Spleen (tissue), 11 donors: ENCODE measurements around the gene MACROH2A1. TPM values are rescaled to one million over a fixed set of nuclear protein-coding genes. Genes with fewer than 3 reads are reported as not detected.

ENCODE experiments used
- DNase-seq: peaks from one replicate; pipeline ENCODE4 v3.0.0-alpha.2; 2020
- H3K27ac ChIP-seq, 8 donors: fragments of 200-600 bp; sonication (generic) in 7 of 8; 1 replicate in 4 of 8; 2 replicates in 4 of 8; pipeline versions ENCODE4 v1.5.0 to v1.8.0; 2016 to 2021; ENCODE audit warnings: inconsistent platforms in 4 of 8, mild to moderate bottlenecking in 4 of 8, moderate library complexity in 1 of 8
- H3K27me3 ChIP-seq, 7 donors: fragments of 200-600 bp; sonication (generic) in 6 of 7; replicated peaks in 1 of 7; 1 replicate in 4 of 7; 2 replicates in 3 of 7; pipeline versions ENCODE4 v1.5.0 to v1.8.0; 2016 to 2021; ENCODE audit warnings: inconsistent platforms in 3 of 7, mild to moderate bottlenecking in 1 of 7
- H3K36me3 ChIP-seq, 6 donors: fragments of 200-600 bp; sonication (generic) in 5 of 6; 1 replicate in 4 of 6; 2 replicates in 2 of 6; pipeline versions ENCODE4 v1.5.0 to v1.8.0; 2016 to 2021; ENCODE audit warnings: inconsistent platforms in 2 of 6
- H3K4me1 ChIP-seq, 6 donors: fragments of 200-600 bp; sonication (generic) in 5 of 6; 1 replicate in 3 of 6; 2 replicates in 3 of 6; pipeline versions ENCODE4 v1.5.0 to v1.8.0; 2016 to 2021; ENCODE audit warnings: inconsistent platforms in 3 of 6
- H3K4me3 ChIP-seq, 8 donors: fragments of 200-600 bp; sonication (generic) in 7 of 8; 1 replicate in 4 of 8; 2 replicates in 4 of 8; pipeline versions ENCODE4 v1.5.0 to v1.8.0; 2016 to 2021; ENCODE audit warnings: inconsistent platforms in 4 of 8, mild to moderate bottlenecking in 4 of 8, moderate library complexity in 2 of 8
- H3K9me3 ChIP-seq, 8 donors: fragments of 200-600 bp; sonication (generic) in 7 of 8; 1 replicate in 4 of 8; 2 replicates in 4 of 8; pipeline versions ENCODE4 v1.5.0 to v1.8.0; 2016 to 2021; ENCODE audit warnings: inconsistent platforms in 4 of 8
- CTCF ChIP-seq, 11 experiments: fragments of 200-600 bp in 7 of 11; fragments of 450-650 bp in 4 of 11; sonication (generic) in 4 of 11; IDR thresholded peaks in 8 of 11; conservative IDR thresholded peaks in 3 of 11; 1 replicate in 7 of 11; 2 replicates in 4 of 11; pipeline versions ENCODE4 v1.4.0 to v1.8.0; 2016 to 2021; ENCODE audit warnings: antibody characterized with exemption in 11 of 11, inconsistent platforms in 4 of 11, mild to moderate bottlenecking in 1 of 11
- POLR2A ChIP-seq, 3 donors: fragments of 450-650 bp; IDR thresholded peaks; one replicate each; pipeline ENCODE4 v1.5.1; 2017; ENCODE audit warnings: antibody characterized with exemption in 3 of 3, mild to moderate bottlenecking in 1 of 3
- POLR2AphosphoS5 ChIP-seq, 3 donors: sonication (generic); formaldehyde crosslinking; IDR thresholded peaks; one replicate each; pipeline ENCODE4 v1.5.1; 2017; ENCODE audit warnings: antibody characterized with exemption in 3 of 3
- WGBS, 5 donors: extraction: QIAGEN DNeasy Blood & Tissue Kit in 3 of 5; methylation state at CpG; one replicate each; pipeline versions ENCODE4 v1.1.5 to v1.1.7; 2013 to 2018; 5-methylcytosine and 5-hydroxymethylcytosine counted together
- intact Hi-C: fragments of 100-400 bp; cut with DNase I; formaldehyde crosslinking; loops from one replicate; pipeline ENCODE4 v1.15.0; 2023; ENCODE audit warnings: low total_unique reads
- polyA plus RNA-seq, 3 donors: library from polyadenylated mRNA; stranded (reverse); fragments of 200-250 nt; gene quantifications; one replicate each; pipeline ENCODE4 v1.2.1, GENCODE V29; 2013
- total RNA-seq, 7 donors: library from RNA; depleted of rRNA in 3 of 7; stranded (reverse); fragments of >200 nt in 3 of 7; fragmentation: NEBNext Ultra II Directional in 4 of 7; extraction: Animal tissue kit (Norgen Biotek cat#: 25700) in 4 of 7; gene quantifications; one replicate each; pipeline versions ENCODE4 v1.1.0 to v1.2.1, GENCODE V29; 2016 to 2021
- donor health status: healthy with polysubstance abuse.
- donor health status: DM: no; HTN: no; CAD: no; lungs with moderate emphysema.
- donor health status: DM: no; HTN: no; CAD: no.
- donor health status: Bipolar disorder and iron deficiency.
- donor health status: healthy.
- donor health status: DM: no; HTN: no; CAD: no.
- donor health status: DM: yes; HTN: yes; CAD: no.

The MACROH2A1 gene
- total and polyA plus RNA-seq, 10 donors: 88.1 to 288 (median 175) TPM

DNA sequence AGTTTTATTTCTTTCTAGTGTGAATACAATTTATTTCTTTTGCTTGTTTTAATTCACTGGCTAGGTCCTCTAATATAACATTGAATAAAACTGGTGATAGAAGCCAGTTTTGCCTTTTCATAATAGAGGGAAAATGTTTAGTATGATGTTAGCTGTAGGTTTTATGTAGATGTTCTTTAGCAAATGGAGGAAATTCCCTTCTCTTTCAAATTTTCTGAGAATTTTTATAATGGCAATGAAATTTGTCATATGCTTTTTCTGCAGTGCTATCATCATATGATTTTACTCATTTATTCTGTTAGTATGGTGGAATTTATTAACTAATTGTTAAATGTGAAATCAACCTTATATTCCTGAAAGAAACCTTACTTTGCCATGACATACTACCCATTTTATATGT lies 18.1 kb upstream of the MACROH2A1 start:
- H3K4me1 ChIP-seq: no peaks in the 10 kb centered on the region
- intact Hi-C loops: no loop called here
- H3K36me3 ChIP-seq: no peaks in the 10 kb centered on the region
- no peak overlapping the region for H3K4me3 ChIP-seq
- H3K27me3 ChIP-seq: peaks cover 0 to 4% (median 0%) of the 10 kb centered on the region in 7 donors
- no peak for DNase-seq
- TF ChIP-seq CTCF (IDR thresholded peaks at IDR 0.05 in 8 of 11, conservative IDR thresholded peaks at IDR 0.05 in 3 of 11): no peak
- TF ChIP-seq POLR2A (IDR thresholded peaks at IDR 0.05): no peak
- no peak for TF ChIP-seq POLR2AphosphoS5 (IDR thresholded peaks at IDR 0.05)
- no peak overlapping the region for H3K27ac ChIP-seq
- peaks cover 0 to 18% (median 11%) of the 10 kb centered on the region in 8 donors for H3K9me3 ChIP-seq

GRCh38 chr5:135405082-135405481 lies 6.1 kb upstream of the MACROH2A1 start:
- WGBS, 5 donors: 88 to 93% (median 92%) methylated on average over 2 of the region's 2 CpGs
- DNase-seq: no peak
- Histone ChIP-seq H3K4me1 (peaks cover 0 to 5% (median 2%) of the 10 kb centered on the region in 6 donors), H3K36me3 (no peaks in the 10 kb centered on the region), H3K9me3 (peaks cover 0 to 8% (median 0%) of the 10 kb centered on the region in 8 donors), H3K27me3 (no peaks in the 10 kb centered on the region), H3K27ac (no peak overlapping the region), H3K4me3 (no peak overlapping the region)
- intact Hi-C loops: no loop called here
- TF ChIP-seq POLR2A (IDR thresholded peaks at IDR 0.05) (no peak), CTCF (IDR thresholded peaks at IDR 0.05 in 8 of 11, conservative IDR thresholded peaks at IDR 0.05 in 3 of 11) (no peak), POLR2AphosphoS5 (IDR thresholded peaks at IDR 0.05) (no peak)

- Histone ChIP-seq H3K27me3 (no peaks in the 10 kb centered on the region), H3K9me3 (peaks cover 0 to 8% (median 0%) of the 10 kb centered on the region in 8 donors), H3K4me1 (peaks cover 10 to 27% (median 21%) of the 10 kb centered on the region in 6 donors), H3K4me3 (no peak overlapping the region), H3K27ac (no peak overlapping the region), H3K36me3 (no peaks in the 10 kb centered on the region)
- intact Hi-C loops: no loop called here
- TF ChIP-seq POLR2AphosphoS5 (IDR thresholded peaks at IDR 0.05) (no peak), CTCF (IDR thresholded peaks at IDR 0.05 in 8 of 11, conservative IDR thresholded peaks at IDR 0.05 in 3 of 11) (no peak), POLR2A (IDR thresholded peaks at IDR 0.05) (no peak)
- no peak for DNase-seq
- WGBS, 5 donors: 82 to 88% (median 85%) methylated on average over 2 of the region's 2 CpGs
These were observed 3.0 kb upstream of the MACROH2A1 start for GRCh38 chr5:135402031-135402430.

DNA sequence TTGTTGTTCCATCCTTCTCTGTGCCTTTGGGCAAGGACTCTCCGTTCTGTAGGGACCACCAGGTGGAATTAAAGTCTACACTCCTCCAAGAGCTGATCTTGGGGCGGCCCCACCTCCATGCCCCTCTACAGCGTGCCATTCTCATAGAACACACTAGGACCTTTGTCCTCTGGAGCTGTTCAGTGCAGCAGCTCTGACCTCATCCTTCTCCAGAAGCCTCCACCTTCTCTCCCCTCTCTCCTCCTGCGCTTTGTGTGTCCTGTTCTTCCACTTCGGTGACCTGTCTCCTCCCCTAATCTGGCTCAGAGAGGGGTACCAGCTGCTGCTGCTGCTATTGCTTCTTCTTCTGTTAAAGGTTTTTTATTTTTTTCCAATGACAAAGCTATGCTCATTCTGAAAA lies 1.8 kb upstream of the MACROH2A1 start:
- 67 to 80% (median 76%) methylated on average over 5 of the region's 5 CpGs for WGBS, 5 donors
- H3K9me3 ChIP-seq: peaks cover 0 to 8% (median 0%) of the 10 kb centered on the region in 8 donors
- H3K27me3 ChIP-seq: no peaks in the 10 kb centered on the region
- no peak overlapping the region for H3K4me3 ChIP-seq
- intact Hi-C loops: no loop called here
- H3K4me1 ChIP-seq: peaks cover 10 to 38% (median 33%) of the 10 kb centered on the region in 6 donors
- no peaks in the 10 kb centered on the region for H3K36me3 ChIP-seq
- no peak for TF ChIP-seq POLR2A (IDR thresholded peaks at IDR 0.05)
- TF ChIP-seq CTCF (IDR thresholded peaks at IDR 0.05 in 8 of 11, conservative IDR thresholded peaks at IDR 0.05 in 3 of 11): no peak
- no peak for TF ChIP-seq POLR2AphosphoS5 (IDR thresholded peaks at IDR 0.05)
- H3K27ac ChIP-seq: no peak overlapping the region
- no peak for DNase-seq
